Measurements from ENCODE around the gene PIH1D1.

Gene PIH1D1

DNA sequence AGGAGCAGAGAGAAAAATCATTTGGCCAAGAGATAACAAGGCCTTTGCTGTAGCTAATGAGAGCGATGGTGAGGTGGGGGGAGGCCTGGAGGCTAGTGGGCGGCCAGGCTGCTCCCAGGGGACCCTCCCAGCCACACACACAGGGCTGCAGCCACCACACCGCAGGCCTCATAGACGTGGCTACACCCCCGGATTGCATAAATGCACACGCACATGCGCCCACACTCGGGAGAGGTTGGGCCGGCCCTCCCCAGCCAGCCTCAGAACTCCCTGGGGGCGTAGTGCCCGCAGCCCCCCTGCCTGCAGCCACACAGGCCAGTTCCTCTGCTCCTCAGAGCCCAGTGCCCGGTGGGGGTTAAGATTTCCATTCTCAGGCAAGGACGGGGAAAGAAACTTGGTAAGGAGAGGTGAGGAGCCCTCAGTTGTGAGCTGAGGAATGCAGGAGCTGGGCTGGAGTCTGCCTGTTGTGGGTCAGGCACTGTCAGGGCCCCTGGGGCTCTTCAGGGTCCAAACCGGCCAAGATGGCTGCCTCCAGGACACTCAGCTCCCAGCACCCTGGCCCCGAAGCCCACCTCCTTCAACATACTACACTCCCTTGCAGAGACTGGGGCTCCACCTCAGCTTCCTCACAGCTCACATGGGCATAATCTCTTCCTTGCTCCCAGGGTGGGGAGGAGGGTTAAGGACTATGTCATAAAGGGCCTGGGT is 36.4 kb downstream of the PIH1D1 start:
- DNase-seq: no peak

DNA sequence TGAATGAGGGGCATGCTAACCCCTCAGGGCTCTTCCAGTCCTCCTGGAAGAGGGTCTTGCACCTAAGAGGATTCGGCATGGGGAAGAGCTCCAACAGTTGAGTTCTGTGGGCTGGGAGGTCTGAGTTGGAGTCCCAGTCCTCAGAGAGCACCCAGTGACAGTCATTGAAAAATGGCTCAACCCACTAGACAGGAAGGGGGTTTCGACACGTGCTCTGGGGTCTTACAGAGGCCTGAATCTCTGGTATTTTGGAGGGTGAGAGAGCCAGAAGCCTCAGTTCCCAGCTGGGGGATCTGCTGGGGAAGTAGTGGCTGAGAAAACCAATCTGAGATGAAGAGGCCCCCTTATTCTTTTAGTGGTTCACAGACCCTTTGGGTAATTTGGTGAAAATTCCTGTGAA is 37.4 kb downstream of the PIH1D1 start:
- DNase-seq: no peak

DNA sequence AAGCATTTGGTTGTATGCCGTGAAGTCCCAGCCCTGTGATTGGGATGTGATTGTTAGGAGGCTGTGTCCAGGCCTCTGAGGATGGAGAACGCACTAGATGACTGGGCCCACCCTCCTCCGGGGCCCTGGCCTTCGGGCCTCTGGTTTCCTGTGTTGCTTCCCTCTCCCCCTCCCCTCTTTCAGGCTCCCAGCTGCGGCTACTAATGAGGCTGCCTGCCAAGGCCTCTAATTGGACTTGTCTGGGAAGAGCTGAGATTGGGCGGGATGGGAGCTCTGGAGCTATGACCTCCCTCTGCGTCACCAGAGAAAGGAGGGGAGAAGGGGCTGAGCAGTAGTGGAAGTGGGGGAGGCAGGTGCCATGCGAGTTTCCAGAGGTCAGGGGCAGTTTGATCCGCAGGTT is 38.3 kb downstream of the PIH1D1 start:
- DNase-seq: no peak

DNA sequence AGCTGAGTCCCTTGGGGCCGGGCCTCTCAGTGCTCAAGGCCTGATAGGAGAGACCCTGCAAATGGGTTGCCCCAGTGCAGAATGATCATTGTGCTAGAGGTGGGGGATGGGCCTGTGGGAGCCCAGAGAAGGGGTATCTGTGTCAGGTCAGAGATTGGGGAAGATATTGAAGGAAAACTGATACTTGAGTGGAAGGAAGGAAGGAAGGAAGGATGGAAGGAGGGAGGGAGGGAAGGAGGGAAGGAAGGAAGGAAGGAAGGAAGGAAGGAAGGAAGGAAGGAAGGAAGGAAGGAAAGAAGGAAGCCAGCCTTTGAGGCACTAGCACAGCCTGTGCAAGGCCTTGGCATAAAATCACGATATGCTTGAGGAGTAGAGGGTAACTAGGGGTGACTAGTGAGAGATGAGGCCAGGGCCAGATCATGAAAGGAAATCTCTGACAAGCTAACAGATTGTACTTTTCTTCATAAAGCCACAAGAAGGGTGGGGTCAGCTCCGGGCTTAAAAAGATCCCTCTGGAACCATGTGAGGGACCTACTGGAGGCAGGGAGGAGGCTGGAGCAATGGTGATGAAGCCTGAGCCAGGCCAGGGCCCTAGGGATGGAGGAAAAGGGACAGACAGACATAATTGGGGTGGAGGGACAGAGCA is 39.8 kb downstream of the PIH1D1 start:
- DNase-seq: no peak

DNA sequence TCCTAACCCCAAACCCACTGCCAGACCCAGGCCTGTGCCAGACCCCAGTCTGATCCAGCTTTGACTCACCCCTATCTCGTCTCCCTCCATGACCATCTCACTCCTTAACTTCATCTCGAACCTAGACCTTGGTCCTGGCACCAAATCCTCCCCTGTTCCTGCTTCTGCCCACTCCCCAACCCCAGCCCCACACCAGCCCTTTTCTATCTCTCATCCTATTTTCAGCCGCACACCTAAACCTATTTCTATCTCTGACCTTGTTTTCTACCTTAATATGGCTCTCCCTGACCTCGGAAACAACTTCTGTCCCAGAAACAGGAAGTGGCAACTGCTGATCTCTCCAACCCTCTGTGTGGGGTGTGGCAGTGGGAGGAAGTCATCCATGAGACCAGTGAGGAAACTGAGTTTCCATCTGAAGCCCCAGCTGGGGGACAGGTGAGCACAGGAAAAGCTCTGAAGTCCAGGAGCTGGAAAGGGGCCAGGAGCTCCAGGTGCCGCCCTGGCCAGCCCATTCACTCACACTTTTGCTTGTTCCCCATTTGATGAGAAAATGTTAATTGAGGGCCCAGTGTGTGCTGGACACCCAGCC is 42.1 kb downstream of the PIH1D1 start:
- no peak for DNase-seq

DNA sequence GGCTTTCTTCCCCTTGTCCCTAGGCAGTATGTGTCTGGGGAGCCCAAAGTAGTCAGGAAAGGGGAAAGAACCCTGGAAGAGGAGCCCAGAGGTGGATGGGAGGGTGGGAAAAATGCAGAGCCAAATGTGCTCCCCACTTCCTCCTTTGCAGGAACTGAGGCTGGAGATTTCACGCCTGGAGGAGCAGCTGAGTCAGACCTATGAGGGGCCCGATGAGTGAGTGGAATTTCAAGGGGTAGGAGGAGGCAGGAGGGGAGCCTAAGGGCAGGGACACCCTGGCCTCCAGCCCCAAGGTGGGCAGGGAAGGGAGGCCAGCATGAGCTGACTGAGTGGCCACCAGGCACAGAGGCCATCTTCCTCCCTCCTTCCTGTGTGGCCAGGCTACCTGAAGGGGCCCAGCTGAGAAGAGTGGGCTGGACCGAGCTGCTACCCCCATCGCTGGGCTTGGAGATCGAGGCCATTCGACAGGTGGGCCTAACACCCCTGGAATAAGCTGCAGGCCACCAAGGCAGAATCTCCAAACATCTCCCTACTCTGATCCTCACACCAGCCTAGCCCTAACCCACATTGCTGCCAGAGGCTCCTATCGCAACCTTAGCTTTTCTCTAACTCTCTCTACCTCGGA is 42.7 kb downstream of the PIH1D1 start:
- no peak for DNase-seq

DNA sequence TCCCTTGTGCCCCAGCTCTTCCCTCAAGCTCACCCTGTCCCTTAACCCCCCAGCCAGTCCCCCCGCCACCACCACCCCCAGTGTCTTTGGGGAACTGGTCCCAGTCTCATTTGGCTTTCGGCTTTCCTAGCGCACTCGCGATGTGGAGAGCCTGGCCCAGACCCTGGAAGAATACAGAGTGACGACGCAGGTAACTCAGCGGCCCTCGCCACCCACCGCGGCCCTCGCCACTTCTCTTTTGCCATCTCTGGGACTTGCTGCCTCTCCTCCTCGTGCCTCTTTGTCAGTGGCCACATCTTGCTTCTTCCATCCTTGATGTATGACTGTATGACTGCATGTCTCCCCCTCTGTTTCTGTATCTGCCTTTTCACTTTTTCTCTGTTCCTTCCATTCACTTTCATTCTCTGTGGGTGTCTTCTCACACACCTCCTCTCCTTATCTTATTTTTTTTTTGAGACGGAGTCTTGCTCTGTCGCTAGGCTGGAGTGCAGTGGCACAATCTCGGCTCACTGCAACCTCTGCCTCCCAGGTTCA is 44.1 kb downstream of the PIH1D1 start:
- DNase-seq: no peak

DNA sequence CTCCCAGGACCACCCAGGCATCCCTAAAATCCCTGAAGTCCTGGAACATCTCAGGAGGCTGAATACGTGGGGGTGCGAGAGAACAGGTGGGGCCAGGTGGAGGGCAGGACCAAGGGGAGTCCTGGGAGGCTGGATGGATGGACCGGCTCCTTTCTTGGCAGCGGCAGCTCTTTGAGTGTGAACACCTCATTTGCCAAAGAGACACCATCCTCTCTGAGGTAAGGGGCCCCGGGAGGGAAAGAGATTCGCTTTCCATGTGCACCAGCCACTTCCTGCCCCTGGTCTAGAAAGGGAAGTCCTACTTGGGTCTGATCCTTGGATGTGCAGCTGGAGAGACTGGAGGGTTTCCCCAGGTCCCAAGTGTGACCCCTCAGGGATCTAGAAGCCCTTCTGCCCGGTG is 44.5 kb downstream of the PIH1D1 start:
- DNase-seq: no peak

DNA sequence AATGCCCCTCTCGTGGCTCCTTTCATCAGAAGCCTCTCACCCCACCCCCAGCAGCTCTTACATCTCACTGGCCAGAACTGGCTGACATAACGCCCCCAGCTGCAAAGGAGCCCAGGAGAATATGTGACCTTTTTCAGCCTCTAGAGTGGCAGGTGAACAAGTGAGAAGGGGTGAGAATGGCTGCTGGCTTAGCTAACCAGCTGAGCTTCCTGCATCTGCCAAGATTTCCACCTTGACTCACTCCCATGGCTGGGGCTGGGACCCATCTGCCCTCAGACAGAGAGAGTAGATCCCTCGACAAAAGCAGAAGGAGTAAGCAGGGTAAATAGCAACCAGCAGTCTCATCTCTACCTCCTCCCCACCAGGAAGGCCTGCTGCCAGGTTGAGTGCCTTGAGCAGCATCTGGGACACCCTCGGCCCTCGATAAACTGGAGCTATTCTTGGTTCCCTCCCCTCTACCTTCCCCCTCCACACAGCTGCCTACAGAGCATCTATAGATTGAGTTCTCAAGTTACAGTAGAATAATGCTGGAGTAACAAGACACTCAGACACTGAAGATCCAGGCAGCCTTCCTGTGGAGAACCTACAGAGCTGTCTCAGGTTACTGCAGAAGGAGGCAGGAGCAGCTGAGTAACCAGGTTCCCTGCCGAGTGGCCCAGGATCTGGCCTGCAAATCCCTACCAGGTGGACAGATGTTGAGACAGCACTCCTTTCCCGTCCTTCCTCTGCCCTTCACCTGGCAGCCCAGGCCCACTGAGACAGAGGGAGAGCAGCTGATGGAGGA is 48.0 kb downstream of the PIH1D1 start:
- no peak for DNase-seq

DNA sequence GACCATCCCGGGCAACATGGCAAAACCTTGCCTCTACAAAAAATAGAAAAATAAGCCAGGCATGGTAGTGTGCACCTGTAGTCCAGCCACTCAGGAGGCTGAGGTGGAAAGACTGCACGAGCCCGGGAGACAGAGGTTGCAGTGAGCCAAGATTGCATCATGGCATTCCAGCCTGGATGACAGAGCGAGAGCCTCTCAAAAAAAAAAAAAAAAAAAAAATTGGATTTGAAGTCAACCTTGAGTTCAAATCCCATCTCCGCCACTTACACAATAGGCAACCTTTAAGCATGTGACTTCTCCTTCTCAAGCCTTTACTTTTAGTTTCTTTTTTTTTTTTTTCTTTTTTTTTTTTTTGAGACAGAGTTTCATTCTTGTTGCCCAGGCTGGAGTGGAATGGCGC is 51.6 kb downstream of the PIH1D1 start:
- DNase-seq: no peak

DNA sequence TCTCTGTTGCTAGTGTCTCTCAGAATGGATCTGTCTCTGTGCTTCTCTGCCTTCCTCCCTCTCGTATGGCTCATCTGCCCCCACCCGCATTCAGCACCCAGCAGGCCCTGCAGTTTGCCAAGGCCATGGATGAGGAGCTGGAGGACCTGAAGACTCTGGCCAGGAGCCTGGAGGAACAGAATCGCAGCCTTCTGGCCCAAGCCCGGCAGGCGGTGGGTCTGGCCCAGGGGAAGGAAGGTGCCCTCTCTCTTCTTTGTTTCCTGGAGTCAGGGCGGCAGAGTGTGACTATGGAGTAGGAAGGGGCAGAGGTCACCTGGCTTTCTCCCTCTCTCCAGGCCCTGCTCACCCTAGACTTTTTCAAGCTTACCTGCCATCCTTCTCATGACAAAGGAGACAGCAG is 52.7 kb downstream of the PIH1D1 start:
- DNase-seq: no peak

DNA sequence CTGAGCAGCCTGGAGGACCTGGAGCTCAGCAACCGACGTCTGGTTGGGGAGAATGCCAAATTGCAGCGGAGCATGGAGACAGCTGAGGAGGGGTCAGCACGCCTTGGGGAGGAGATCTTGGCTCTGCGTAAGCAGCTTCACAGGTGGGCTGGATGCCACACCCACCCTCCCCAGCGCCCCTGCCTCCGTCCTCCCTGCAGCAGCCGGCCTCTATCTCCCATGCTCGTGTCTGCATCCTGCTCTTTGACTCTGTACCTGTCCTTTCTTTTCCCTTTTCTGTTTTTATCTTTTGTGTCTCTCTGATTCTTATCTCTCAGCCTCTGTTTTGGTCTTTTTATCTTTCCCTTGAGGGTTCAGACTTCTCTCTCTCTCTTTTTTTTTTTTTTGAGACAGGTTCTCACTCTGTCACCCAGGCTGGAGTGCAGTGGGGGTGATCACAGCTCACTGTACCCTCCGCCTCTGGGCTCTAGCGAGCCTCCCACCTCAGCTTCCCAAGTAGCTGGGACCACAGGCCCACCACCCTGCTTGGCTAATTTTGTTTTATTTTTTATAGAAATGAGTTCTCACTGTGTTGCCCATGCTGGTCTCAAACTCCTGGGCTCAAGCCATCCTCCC is 53.5 kb downstream of the PIH1D1 start:
- DNase-seq: no peak

DNA sequence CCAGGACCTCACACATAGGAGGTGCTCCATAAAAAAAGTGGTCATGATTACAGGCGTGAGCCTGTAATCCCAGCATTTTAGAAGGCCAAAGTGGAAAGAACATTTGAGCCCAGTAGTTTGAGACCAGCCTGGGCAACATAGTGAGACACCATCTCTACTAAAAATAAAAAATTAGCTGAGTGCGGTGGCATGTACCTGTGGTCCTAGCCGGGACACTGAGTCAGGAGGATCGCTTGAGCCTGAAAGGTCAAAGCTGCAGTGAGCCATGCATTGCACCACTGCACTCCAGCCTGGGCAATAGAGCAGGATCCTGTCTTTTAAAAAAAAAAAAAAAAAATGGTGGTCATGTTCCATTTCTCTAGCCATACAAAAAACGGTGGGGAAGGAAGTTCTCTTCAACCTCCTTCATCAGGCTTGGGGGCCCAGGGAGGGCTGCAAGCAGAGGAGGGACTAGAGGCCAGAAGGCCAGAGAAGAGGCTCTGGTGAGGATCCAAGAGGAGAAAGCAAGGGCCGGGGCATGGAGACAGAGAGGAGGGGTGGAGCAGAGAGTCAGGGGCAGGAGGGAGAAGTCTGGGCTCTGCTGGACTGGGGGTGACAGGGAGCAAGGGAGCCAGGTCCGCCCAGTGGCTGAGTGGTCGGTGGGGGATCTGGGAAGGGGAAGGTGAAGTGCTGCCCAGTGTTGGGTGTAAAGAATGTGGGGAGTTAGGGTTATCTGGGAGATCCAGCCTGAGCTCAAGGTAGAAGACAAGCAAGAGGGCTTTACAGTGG is 54.7 kb downstream of the PIH1D1 start:
- no peak for DNase-seq

Measured in activated CD4-positive, CD25-positive, alpha-beta regulatory T cell (primary cell).